Stimulated activated CD8-positive, alpha-beta memory T cell treated with anti-CD3 and anti-CD28 coated beads, Interleukin-7, amount 100 ng/mL, for 48 hours (primary cell): ENCODE data around the gene GJD4.

Experiments used
- DNase-seq, 2 donors: peaks; one replicate each; pipeline ENCODE4 v3.0.0-alpha.2; 2020; ENCODE audit warnings: low read depth in 1 of 2; ENCODE audit errors: extremely low read depth in 1 of 2

The GJD4 gene

DNA sequence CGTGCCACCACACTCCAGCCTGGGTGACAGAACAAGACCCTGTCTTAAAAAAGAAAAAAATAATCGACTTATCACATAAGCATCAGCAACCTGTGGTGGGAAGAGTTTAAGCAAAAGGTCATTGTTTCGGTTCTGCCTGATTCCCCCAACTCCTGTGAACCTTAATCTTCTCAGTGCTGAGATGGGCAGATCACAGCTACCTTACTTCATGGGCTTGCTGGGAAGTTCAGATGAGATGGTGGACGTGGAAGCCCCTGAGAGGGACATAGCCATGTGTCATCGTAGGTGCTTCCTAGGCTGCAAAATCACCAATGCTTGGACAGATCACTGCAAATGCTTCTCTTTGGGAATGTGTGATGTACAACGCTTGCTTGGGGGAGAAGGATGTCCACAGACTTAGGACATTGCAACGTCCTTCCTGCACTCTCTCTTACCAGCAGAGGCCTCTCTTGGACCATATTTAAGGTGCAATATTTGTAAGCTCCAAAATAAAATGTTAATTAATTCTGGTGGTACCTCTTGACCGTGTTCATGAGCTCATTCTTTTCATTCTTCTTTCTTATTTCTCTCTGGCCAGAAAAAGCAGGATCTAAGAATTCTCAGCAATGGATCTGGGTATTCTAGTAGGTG, 8.6 kb downstream of the GJD4 start:
- DNase-seq, result no peak

DNA sequence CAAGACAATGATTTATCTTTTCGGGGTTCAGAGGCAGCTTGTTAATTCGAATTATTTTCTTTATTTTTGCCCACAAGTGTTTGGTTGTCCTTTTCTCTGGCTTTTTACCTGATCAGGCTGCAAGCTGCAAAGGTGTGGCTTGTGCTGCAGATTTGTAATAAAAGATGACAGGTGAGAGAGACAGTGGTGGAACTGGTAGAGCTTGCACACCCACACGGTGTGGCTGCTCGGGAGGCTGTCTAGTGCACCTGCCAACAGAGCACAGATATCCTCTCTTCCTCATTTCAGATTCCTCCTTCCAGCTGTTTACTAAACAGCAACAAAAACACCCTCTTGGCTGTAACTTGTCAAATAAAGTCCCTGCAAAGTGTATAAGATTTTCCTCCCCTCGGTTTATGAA, 9.2 kb downstream of the GJD4 start:
- no peak for DNase-seq

DNA sequence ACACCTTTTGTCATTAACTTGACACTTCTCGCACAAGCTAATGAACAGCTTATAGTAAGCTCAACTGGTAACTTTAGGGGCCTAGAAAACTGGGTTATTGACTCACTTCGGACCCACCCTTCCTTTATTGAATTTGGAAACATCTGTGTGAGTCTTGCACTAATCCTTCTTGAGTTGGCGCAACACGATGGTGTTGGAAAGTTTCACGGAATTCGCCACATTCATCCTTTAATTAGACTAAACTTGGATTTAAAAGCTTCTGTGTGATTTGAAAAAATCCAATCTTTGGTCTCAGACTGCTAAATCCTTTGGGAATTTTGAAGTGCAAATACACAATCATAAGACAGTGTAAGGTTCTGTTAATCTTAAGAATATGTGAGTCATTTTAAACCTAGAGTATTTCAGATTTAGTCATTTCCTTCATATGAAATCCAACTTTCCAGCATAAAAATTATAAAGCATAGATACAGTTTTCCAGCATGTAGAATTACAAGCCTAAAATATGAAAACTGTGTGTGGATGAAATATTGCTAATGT, 21.9 kb downstream of the GJD4 start:
- no peak for DNase-seq

DNA sequence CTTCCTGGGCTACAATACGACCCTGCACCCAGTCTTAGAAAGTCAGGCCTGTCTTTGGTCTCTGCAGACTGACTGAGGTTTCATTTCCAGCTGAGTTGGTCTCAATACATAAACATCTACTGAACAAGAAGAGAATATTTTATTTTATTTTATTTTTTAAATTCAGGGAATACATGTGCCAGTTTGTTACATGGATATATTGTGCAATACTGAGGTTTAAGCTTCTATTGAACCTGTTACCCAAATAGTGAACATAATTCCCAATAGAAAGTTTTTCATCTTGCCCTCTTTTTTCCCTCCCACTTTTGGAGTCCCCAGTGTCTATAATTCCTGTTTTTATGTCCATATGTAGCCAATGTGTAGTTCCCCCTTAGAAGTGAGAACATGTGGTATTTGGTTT, 26.3 kb downstream of the GJD4 start:
- DNase-seq, result no peak

DNA sequence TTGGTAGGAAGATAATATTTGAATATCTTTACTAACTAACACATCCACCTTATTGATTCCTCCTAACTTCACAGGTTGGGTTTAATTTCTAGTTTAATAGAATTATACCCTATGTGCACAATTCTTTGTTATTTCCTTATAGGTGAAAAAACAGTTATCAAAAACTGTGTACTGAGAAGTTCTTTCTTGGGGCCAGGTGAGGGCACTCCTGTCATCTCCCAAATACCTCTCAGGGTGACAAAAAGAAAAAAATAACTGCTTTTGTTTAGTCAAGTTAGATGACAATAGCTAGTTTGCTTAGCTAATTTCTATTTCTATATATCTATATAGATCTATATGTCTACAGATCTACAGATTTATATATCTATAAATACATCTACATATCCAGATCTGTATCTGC, 26.9 kb downstream of the GJD4 start:
- no peak for DNase-seq

DNA sequence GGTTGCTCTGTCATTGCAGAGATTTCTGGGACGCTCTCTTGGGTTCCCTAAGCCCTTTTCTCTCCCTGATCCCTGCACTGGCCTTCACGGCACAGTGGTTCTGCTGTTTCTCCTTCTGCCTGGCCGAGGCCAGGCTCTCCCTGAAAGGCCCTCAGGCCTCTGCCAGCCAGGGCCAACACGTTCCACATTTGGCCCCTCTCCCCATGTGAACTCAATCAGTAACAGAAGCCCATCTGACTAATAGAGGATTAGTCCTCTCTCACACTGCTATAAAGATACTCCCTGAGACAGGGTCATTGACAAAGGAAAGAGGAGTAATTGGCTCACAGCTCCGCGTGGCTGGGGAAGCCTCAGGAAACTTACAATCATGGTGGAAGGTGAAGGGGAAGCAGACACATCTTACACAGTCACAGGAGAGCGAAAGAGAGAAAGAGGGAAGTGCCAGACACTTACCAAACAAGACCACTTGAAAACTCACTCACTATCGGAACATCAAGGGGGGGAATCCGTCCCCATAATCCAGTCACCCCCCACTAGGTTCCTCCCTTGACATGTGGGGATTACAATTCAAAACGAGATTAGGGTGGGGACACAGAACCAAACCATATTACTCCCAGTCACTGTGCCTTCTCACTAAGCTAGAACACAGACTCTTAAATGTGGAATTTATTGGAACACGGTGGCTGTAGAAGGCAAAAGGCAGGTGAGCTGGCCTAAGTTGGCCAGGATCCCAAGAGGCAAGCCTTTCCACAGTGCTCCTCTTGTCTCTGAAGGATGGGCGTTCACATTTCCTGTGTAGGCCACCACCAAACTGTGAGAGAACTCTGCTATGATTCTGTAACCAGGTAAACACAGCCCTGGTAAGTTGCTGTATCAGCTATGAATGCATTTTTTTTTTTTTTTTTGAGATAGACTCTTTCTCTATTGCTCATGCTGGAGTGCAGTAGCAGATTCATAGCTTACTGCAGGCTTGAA, 28.2 kb downstream of the GJD4 start:
- no peak for DNase-seq

DNA sequence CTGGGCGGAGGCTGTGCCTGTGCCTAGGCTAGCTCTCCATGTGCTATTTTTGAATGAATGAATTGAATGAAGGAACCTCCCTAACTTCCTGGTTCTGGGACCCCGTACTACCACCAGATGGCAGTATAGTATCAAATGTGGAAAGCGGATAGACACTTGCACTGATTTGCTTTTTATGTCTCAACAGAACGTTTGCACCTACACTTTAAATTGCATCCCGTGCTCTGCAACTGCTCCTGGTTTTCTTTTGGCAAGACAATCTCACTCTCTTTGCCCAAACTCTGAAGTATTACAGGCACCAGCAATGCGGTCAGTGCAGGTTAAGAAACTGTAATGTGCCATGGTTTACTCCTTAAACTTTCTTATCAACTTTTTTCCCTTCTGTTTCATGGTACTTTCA, 30.4 kb downstream of the GJD4 start:
- no peak for DNase-seq

DNA sequence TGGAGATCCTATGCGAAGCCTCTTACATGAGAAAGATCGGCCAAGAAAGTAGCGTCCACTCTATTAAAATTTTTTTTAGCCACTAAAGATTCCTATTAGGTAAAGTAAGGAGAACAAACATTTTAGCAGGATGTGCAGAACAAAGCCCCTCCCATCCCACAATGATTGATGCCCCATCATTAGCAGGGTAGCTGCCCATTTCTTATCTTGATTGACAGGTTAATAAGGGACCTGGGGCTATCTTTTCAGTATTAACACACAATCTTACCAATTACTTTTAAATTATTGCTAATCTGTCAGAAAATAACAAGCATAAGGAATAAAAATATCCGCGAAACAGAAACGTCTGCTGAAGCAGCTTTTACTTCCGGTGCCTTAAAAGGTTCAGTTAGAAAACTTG, 31.8 kb downstream of the GJD4 start:
- no peak for DNase-seq

DNA sequence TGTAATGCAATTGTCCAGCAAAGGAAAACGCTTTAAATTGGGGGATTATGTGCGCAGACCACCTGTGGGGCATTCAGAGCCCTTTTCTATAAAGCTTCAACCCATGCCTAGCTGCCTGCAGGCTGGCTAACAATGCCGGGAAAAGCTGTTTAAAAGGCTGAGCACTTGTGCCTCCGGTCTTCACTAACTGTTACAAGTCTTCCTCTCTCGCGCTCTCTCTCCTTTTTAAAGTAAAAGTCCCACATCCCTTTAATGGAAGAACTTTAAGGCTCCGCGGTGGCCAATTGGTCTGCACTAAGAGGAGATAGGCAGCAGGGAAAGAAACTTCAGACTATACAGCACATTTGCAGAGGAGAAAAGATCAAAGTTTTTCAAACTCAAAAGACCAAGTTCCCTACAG, 32.3 kb downstream of the GJD4 start:
- no peak for DNase-seq

DNA sequence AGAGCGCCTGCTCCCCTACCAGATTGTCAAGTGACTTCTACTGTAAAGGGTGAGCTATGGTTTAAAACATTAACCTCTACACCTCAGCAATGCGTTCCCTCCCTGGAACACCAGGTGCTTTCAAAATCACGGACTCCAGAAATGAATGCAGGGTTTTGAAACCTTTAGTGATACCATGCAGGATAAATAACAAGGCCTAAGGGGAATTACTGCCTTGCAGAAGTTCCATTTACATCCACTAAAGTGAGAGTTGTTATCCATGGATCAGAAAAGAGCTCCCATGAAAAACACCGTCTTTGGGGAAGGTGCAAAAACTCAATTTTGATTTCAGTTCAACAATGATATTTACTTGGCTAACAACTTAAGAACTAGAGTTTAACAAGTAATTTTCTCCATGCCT, 33.0 kb downstream of the GJD4 start:
- no peak for DNase-seq

DNA sequence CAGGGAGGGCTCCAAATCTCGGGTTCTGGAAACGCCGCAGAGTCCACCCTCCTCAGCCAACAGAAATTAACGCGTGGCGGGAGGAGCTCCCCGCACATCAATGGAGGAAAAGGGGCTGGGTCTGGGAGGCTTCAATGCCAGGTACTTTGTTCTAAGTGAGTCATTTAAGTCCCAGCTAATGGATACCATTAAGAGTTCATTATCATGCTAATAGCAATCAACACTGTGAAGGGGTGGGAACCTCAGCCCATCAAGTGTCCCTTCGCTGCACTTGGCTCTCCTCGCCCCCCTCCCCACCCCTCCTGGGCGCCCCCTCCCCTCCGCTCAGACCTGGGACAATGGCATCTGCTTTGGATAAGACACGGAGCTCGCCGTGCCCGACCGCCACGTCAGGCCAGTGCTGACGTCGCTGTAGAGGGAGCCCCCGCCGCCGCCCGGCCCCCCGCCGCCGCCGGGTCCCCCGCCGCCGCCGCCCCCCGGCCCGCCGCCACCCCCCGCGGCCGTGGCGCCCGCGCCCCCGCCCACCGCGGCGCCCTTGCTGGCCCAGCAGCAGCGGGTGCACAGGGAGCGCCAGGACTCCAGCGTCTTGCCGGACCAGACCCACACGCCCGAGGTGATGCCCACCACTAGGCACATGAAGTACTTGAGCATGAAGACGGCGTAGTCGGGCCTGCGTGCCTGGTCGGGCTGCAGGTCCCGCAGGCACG, 34.0 kb downstream of the GJD4 start:
- DNase-seq, result no peak

DNA sequence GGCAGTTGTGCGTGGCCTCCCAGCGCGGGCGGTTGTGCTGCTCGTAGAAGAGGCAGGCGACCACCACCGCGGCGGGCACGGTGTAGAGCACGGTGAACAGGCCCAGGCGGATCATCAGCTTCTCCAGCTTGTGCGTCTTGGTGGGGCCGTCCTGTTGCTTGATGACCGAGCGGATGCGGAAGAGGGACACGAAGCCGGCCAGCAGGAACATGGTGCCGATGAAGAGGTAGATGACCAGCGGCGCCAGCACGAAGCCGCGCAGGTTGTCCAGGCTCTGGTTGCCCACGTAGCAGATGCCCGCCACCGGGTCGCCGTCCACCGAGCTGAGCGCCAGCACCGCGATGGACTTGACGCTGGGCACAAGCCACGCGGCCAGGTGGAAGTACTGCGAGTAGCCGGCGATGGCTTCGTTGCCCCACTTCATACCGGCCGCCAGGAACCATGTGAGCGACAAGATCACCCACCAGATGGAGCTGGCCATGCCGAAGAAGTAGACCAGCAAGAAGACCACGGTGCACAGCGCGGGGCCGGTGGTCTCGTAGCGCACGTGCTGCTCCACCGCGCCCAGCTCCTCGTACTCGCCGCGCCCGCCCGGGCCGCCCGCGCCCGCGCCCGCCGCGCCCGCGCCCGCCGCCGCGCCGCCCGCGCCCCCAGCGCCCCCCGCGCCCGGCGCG, 34.7 kb downstream of the GJD4 start:
- no peak for DNase-seq

DNA sequence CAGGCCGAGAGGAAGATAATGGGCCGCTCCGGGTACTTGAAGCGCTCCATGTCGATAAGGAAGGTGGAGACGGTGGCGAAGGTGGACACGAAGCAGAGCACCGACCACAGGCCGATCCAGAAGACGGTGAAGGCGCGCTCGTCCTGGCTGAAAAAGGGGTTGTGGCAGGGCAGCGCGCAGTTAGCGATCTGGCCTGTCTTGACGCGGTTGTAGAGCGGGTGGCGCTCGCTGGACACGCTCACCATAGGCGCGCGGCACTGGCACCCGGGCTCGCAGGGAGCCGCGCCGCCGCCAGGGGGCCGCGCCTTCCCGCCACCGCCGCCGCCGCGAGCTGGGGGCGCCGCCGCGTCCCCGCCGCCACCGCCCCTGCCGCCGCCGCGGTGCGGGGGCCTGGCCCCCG, 35.3 kb downstream of the GJD4 start:
- no peak for DNase-seq

DNA sequence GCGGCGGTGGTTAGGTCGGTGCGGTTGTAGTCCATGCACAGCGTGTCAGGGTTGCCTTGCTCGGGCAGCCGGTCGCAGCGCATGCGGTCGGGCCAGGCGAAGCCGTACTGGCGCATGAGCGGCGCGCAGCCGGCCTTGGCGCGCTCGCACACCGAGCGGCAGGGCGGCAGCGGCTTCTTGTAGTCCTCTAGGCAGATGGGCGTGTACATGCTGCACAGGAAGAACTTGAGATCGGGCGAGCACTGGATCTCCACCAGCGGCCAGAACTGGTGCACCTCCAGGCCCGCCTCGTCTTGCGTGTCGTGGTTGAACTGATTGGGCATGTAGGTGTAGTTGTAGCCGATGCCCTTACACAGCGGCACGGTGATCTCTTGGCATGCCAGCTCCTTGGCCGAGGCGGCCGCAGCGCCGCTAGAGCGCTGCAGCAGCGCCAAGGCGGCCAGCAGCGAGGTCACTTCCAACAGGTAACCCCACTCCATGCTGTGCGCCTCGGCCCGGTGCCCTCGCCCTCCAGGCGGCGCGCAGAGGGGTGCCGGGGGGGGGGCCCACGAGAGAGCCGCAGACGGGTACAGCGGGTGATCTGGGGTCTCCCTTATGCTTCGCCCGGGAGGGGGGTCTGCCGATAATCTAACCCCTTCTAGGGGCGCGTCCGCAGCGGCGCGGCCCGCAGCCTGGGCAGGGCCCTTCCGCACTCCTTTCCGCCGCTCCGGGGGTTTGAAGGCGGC, 36.0 kb downstream of the GJD4 start:
- peak in 1 of 2 donors; percentile 9 for DNase-seq

DNA sequence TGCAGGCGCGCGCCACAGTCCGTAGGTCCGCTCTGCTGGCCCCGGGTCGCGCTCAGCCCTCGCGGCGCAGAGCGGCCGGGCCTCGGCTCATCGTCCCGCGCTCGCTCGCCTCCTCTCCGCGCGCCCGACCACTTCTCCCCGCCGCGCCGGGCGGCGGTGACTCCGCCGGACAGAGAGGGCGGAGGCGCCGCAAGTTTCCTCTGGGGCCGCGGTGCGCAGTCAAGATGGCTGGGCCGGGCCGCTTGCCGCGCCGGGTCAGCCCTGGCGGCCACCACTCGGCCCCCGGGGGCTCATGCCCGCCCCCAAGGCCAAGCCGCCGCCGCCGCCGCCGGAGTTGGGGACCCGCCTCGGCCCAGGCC, 36.5 kb downstream of the GJD4 start:
- DNase-seq, result no peak

DNA sequence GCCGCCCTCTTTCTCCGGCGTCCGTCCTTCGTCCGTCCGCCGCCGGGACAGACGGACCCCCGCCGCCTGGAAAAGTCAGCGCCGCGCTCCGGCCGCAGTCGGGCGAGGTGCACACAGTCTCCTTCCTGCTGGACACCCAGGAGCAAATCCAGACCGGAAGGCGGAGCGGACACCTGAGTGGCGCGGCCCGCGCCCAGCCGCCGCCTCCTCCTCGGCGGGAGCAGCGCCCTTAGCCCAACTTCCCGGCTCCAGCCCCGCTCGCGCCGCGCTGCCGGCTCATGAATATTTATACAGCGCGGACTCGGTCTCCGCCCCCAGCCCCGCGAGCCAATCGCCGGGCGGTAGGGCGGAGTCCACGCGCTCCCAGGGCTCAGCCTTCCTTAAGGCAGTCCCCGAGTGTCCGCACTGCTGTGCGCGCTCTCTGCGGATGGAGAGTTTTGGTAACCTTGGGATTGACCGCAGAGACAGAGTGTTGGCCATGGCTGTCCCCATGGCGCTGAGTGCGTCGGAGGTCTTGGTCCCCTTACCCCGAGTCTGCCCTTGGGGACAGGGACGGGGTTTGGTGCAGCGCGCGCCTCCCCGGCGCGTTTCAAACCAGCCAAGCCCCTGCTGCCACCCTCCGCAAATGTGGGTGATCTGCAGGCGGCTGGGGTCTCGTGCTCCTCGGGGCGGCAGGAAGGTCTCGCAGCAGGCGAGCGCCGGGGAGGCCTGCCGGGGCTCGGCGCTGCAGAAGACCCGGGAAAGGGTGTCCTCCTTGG, 37.1 kb downstream of the GJD4 start, which contains the start of gene FZD8:
Gene FZD8, minus strand, starts transcription at position 262 of the 758 bp plus-strand sequence. CDS start 867 bp downstream, outside the sequence.
- peak; percentile 52 to 57 for DNase-seq

DNA sequence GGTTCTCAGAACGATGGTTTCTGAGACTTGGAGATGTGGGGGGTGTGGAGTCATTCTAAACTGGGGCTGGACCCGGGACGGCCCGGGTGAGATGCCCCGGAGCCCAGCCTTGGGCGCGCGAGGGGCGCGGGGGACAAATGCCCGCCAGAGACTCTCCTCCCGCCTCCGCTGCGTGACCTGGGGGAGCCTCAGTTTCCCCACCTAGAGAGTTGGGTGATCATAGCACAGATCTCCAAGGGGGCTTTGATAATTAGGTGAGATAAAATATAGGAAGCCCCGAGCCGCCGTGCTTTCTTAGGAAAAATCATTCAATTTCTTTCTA, 37.6 kb downstream of the GJD4 start:
- DNase-seq, result no peak

DNA sequence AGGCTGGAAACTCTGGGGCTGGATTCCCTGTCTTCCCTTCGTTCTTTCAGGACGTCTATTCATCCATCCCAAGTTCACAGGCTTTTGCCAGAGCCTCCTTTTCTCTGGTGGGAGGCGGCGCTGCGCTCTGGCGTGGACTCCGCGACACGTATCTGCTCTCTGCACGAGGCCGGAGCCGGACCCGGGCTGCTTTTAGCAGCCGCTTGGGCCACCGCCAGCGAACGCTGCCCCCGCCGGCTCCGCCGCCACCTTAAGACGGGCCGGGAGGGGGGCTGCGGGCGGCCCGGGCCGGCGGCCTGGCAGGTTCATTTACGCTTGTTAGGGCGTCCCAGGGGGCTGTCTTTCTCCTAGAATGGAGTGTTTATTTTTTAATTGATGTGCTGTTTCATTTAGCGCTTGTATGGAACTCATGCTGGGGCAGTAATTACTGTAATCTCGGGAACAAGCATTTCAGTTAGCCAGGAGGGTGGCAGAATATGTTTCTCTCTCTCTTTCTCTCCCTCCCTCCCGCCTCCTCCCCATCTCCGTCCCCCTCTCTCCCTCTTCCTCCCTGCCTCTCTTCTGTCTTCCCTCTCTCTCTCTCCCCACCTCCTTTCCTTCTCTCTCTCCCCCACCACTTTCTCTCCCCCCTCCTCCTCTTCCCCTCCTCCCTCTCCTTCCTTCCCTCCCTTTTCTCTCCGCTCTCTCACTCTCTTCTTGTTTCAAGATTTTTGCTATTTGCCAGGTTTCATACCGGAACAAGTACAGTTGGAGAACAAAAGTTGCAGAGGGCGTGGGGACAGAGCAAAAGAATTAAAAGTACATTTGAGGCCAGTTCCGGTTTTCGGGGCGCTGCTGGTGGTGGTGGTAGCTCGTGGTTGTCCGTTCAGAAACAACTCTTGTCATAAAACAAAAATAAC, 38.3 kb downstream of the GJD4 start:
- DNase-seq, result no peak
